ENCODE measurements around the gene CIP2A.

CIP2A gene

DNA sequence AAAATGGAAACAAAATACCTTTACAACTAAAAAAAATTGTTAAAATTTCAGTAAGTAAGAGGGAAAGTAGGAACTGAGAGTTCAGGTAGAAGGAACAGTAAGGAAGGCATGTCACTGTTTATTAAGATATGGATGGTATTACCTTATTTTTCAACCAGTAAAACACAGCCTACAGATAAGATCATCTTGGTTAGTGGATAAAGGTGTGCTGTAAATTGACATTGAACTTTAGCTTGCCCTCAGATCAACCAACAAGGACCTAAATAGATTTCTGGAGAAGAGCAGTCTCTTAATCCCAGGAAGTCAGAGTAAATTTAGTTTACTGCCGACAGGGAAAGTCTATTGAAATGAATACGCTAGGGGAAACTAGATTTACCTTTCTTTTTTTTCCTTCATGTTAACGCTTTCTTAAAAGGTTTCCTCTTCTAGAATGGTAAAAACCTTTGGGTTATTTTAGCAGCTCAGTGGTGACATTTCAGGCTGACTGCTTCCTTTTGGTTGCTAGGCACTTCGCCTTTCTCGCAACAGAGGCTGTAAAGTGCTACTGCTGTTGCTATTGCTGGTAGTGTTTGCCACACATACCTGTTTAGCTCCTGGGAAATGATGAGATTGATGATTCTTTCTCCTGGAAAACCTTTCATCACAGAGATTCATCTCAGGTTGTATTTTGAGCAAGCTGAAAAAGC, 13.2 kb upstream of the CIP2A start:
- no peaks in the 10 kb centered on the region for H3K36me3 ChIP-seq (ENCODE audit: control insufficient read depth in 1 of 2, insufficient read depth in 2 of 2, low read length in 2 of 2)
- no peak overlapping the region for H3K27ac ChIP-seq (ENCODE audit: low read length)
- H3K4me1 ChIP-seq (ENCODE audit: control insufficient read depth in 1 of 2, insufficient read depth in 2 of 2, low read length in 2 of 2): no peaks in the 10 kb centered on the region
- H3K4me3 ChIP-seq (ENCODE audit: low read depth in 1 of 2, low read length in 2 of 2): no peak overlapping the region
- H3K9me3 ChIP-seq (ENCODE audit: control insufficient read depth in 1 of 2, low read length in 2 of 2): no peaks in the 10 kb centered on the region
- no peaks in the 10 kb centered on the region for H3K27me3 ChIP-seq (ENCODE audit: low read depth, low read length)

DNA sequence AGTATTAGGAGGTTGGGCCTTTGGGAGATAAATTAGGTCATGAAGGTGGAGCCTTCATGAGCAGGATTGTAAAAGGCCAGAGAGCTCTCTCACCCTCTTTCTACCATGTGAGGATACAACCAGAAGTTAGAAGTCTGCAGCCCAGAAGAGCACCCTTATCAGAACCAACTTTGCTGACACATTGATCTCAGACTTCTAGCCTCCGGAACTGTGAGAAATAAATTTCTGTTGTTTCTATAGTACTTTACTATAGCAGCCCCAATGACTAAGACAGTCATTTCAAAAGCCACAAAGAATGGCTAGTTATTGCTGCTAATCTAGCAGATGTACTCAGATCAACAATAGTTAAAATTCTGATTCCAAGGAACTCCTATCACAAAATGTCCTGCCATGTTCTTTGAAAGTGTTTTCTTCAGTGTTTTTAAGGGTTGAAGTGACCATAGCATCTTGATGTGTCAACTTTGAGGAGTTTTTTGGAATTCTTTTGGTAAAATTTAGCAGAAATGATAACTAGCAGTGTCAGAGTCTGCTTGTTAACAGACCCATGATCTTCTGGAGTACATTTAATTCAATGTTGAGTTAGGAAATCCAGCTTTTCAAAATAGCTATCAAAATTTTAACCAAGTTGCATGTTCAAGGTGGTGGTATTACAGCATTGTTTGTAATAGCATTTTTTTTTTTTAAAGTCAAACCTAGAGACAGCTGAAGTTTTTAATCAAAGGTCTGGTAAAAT, 10.6 kb upstream of the CIP2A start:
- Histone ChIP-seq H3K4me1 (ENCODE audit: control insufficient read depth in 1 of 2, insufficient read depth in 2 of 2, low read length in 2 of 2) (no peaks in the 10 kb centered on the region), H3K36me3 (ENCODE audit: control insufficient read depth in 1 of 2, insufficient read depth in 2 of 2, low read length in 2 of 2) (no peaks in the 10 kb centered on the region), H3K4me3 (ENCODE audit: low read depth in 1 of 2, low read length in 2 of 2) (no peak overlapping the region), H3K9me3 (ENCODE audit: control insufficient read depth in 1 of 2, low read length in 2 of 2) (no peaks in the 10 kb centered on the region), H3K27ac (ENCODE audit: low read length) (no peak overlapping the region), H3K27me3 (ENCODE audit: low read depth, low read length) (no peaks in the 10 kb centered on the region)

DNA sequence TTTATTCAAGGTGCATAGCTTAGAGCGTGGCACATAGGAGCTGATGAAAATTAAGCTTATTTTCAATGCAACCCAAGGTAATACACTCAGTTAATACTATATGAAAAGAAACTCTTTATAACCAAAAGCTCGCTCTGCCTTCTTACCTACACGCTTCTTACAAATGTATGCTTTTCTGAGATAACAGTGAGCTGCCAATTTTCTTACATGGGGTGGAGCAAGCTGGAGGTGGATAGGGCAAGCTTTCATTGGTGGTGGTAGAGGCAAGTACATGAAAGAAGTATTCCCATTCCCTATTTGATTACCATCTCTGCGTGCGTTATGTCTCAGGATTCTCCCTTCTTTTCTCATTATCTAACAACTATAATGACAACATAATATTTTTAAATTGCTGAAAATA, 9.1 kb upstream of the CIP2A start:
- H3K36me3 ChIP-seq (ENCODE audit: control insufficient read depth in 1 of 2, insufficient read depth in 2 of 2, low read length in 2 of 2): no peaks in the 10 kb centered on the region
- H3K4me1 ChIP-seq (ENCODE audit: control insufficient read depth in 1 of 2, insufficient read depth in 2 of 2, low read length in 2 of 2): no peaks in the 10 kb centered on the region
- no peak overlapping the region for H3K4me3 ChIP-seq (ENCODE audit: low read depth in 1 of 2, low read length in 2 of 2)
- no peak overlapping the region for H3K27ac ChIP-seq (ENCODE audit: low read length)
- no peaks in the 10 kb centered on the region for H3K9me3 ChIP-seq (ENCODE audit: control insufficient read depth in 1 of 2, low read length in 2 of 2)
- no peaks in the 10 kb centered on the region for H3K27me3 ChIP-seq (ENCODE audit: low read depth, low read length)

DNA sequence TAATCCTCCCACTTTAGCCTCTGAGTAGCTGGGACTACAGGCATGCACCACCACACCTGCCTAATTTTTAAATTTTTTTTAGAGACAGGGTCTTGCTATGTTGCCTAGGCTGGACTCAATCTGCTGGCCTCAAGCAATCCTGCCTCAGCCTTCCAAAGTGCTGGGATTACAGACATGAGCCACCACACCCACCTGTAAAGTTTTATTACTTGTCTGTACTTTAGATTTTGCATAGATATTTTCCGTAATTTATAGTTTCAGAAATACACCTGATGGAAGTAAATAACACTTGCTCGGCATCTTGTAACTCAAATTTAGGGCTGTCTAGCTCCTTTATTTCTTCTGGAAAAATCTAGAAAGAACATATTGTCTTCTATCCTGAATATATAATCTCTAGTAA, 6.1 kb upstream of the CIP2A start:
- H3K27me3 ChIP-seq (ENCODE audit: low read depth, low read length): no peaks in the 10 kb centered on the region
- no peak overlapping the region for H3K27ac ChIP-seq (ENCODE audit: low read length)
- no peaks in the 10 kb centered on the region for H3K36me3 ChIP-seq (ENCODE audit: control insufficient read depth in 1 of 2, insufficient read depth in 2 of 2, low read length in 2 of 2)
- H3K4me1 ChIP-seq (ENCODE audit: control insufficient read depth in 1 of 2, insufficient read depth in 2 of 2, low read length in 2 of 2): peaks cover 0 to 11% of the 10 kb centered on the region in 2 donors
- no peaks in the 10 kb centered on the region for H3K9me3 ChIP-seq (ENCODE audit: control insufficient read depth in 1 of 2, low read length in 2 of 2)
- no peak overlapping the region for H3K4me3 ChIP-seq (ENCODE audit: low read depth in 1 of 2, low read length in 2 of 2)

DNA sequence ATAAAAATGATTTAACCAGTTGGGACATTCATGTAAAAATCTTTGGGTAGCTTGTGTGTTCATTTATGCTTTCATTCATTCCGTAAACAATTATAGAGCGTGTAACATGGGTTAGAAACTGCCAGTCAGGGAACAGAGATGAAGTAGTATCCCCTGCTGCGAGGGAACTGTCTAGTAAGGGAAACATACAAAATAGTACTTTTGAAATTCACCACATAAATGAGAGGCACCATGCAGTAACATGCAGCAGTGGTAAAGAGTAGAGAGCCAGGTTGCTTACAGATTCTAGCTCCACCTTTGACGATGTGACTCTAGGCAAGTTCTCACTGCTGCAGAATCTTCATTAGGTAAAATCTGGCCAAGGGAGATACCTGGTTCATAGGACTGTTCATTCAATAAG, 1.2 kb upstream of the CIP2A start:
- peaks cover 0 to 23% of the 10 kb centered on the region in 2 donors for H3K4me1 ChIP-seq (ENCODE audit: control insufficient read depth in 1 of 2, insufficient read depth in 2 of 2, low read length in 2 of 2)
- H3K27me3 ChIP-seq (ENCODE audit: low read depth, low read length): no peaks in the 10 kb centered on the region
- peak overlapping the region; percentile 95 to 99 for H3K4me3 ChIP-seq (ENCODE audit: low read depth in 1 of 2, low read length in 2 of 2)
- H3K9me3 ChIP-seq (ENCODE audit: control insufficient read depth in 1 of 2, low read length in 2 of 2): no peaks in the 10 kb centered on the region
- H3K27ac ChIP-seq (ENCODE audit: low read length): peak overlapping the region; percentile 97
- H3K36me3 ChIP-seq (ENCODE audit: control insufficient read depth in 1 of 2, insufficient read depth in 2 of 2, low read length in 2 of 2): peaks cover 0 to 6% of the 10 kb centered on the region in 2 donors

DNA sequence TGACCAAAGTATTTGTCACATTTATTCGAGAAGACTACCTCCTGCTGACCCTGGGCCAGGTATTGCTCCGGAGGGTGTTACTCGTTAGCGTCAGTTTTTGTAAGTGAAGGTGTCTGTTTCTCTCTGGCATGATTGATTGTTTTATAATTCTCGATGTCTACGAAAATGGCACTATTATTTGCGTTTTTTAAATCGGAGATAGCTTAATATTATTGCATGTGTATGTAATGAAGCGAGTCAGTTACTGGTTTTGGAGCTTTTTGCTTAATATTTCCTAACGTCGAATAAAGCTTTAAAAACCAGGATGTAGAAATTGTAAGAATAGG, 723 bp upstream of the CIP2A start:
- Histone ChIP-seq H3K4me1 (ENCODE audit: control insufficient read depth in 1 of 2, insufficient read depth in 2 of 2, low read length in 2 of 2) (peaks cover 0 to 23% of the 10 kb centered on the region in 2 donors), H3K27ac (ENCODE audit: low read length) (peak overlapping the region; percentile 97), H3K27me3 (ENCODE audit: low read depth, low read length) (no peaks in the 10 kb centered on the region), H3K9me3 (ENCODE audit: control insufficient read depth in 1 of 2, low read length in 2 of 2) (no peaks in the 10 kb centered on the region), H3K36me3 (ENCODE audit: control insufficient read depth in 1 of 2, insufficient read depth in 2 of 2, low read length in 2 of 2) (peaks cover 0 to 6% of the 10 kb centered on the region in 2 donors), H3K4me3 (ENCODE audit: low read depth in 1 of 2, low read length in 2 of 2) (peak overlapping the region; percentile 95 to 99)

DNA sequence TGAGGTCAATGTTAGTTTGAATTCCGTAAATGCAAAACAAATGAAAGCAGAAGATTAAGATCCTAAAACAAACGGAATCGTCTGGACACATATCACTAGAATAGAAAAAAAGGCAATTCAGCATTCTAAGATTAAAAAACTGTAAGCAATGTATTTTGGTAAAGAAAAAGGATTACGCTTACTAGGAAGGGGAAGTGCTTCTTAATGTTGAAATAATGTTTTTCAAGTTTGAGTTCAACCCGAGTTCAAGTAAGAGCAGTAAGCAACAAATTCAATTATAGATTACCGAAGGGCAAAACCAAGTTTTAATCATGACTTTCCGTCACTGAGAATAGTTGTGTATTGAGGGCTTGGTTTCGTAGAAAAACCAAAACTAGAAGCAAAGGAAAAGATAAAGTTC, 637 bp downstream of the CIP2A start:
- H3K27ac ChIP-seq (ENCODE audit: low read length): peak overlapping the region; percentile 97

DNA sequence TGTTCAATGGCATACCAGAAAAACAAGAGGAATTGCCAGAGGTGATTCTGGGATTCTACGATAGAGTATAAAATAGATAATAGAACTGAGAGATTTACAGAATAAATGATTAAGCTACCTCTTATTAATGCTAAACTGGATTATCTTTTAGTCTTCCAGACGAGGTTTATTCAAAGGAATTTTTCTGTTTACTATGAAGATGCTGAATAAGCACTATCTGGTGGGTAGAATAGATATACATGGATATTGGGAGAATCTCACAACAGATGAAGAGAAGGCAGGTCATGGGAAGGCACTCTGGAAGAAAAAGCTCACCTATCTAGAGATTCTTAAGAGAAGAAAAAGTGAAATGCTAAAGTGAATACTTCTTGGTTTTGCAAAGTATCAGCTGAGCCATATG, 11.2 kb downstream of the CIP2A start:
- Histone ChIP-seq H3K27ac (ENCODE audit: low read length) (no peak overlapping the region), H3K4me1 (ENCODE audit: control insufficient read depth in 1 of 2, insufficient read depth in 2 of 2, low read length in 2 of 2) (no peaks in the 10 kb centered on the region), H3K9me3 (ENCODE audit: control insufficient read depth in 1 of 2, low read length in 2 of 2) (no peaks in the 10 kb centered on the region), H3K27me3 (ENCODE audit: low read depth, low read length) (no peaks in the 10 kb centered on the region), H3K36me3 (ENCODE audit: control insufficient read depth in 1 of 2, insufficient read depth in 2 of 2, low read length in 2 of 2) (peaks cover 3 to 16% of the 10 kb centered on the region in 2 donors), H3K4me3 (ENCODE audit: low read depth in 1 of 2, low read length in 2 of 2) (no peak overlapping the region)

More for the DNA sequence above, 637 bp downstream of the CIP2A start:
- H3K4me3 ChIP-seq (ENCODE audit: low read depth in 1 of 2, low read length in 2 of 2): peak overlapping the region; percentile 95 to 99
- no peaks in the 10 kb centered on the region for H3K27me3 ChIP-seq (ENCODE audit: low read depth, low read length)
- H3K4me1 ChIP-seq (ENCODE audit: control insufficient read depth in 1 of 2, insufficient read depth in 2 of 2, low read length in 2 of 2): peaks cover 0 to 23% of the 10 kb centered on the region in 2 donors
- H3K9me3 ChIP-seq (ENCODE audit: control insufficient read depth in 1 of 2, low read length in 2 of 2): no peaks in the 10 kb centered on the region
- peaks cover 0 to 6% of the 10 kb centered on the region in 2 donors for H3K36me3 ChIP-seq (ENCODE audit: control insufficient read depth in 1 of 2, insufficient read depth in 2 of 2, low read length in 2 of 2)

DNA sequence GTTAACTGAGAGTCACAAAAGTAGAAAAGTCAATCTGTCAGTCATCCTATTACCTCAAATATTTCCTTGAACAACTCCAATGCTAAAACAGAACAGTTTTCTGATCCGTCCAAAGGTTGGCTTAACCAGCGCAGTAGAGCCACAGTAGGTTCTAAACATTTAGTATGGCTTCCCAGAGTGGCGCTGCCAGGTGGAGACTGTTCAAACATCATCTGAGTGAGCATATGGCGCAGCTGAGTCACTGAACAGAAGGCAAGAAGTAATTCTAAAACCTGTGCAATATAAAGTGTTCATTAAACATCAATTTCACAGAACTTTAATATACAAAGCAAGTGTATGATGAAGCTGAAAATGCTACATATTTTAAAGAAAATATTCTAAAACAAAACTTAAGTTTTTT, 19.9 kb downstream of the CIP2A start:
- Histone ChIP-seq H3K4me1 (ENCODE audit: control insufficient read depth in 1 of 2, insufficient read depth in 2 of 2, low read length in 2 of 2) (no peaks in the 10 kb centered on the region), H3K4me3 (ENCODE audit: low read depth in 1 of 2, low read length in 2 of 2) (no peak overlapping the region), H3K9me3 (ENCODE audit: control insufficient read depth in 1 of 2, low read length in 2 of 2) (no peaks in the 10 kb centered on the region), H3K27ac (ENCODE audit: low read length) (no peak overlapping the region), H3K27me3 (ENCODE audit: low read depth, low read length) (no peaks in the 10 kb centered on the region), H3K36me3 (ENCODE audit: control insufficient read depth in 1 of 2, insufficient read depth in 2 of 2, low read length in 2 of 2) (peaks cover 0 to 1% of the 10 kb centered on the region in 2 donors)

DNA sequence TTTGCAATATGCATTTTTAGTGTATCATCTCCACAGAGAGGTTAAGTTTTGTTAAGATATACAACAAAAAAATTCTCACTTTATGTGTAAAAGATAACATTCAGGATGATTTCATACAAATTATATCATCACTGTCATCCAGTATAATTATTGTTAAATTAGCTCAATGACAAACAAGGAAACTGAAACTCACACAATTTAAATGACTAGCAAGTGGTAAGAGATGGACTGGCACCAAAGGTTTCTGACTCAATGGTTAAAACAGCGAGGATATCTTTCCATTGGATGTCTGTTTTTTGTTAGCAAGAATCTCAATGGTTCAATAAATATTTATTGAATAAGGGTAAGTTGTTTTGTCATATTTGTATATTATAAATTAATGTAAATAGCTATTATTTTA, 22.6 kb downstream of the CIP2A start:
- Histone ChIP-seq H3K9me3 (ENCODE audit: control insufficient read depth in 1 of 2, low read length in 2 of 2) (no peaks in the 10 kb centered on the region), H3K4me1 (ENCODE audit: control insufficient read depth in 1 of 2, insufficient read depth in 2 of 2, low read length in 2 of 2) (no peaks in the 10 kb centered on the region), H3K36me3 (ENCODE audit: control insufficient read depth in 1 of 2, insufficient read depth in 2 of 2, low read length in 2 of 2) (no peaks in the 10 kb centered on the region), H3K27me3 (ENCODE audit: low read depth, low read length) (no peaks in the 10 kb centered on the region), H3K27ac (ENCODE audit: low read length) (no peak overlapping the region), H3K4me3 (ENCODE audit: low read depth in 1 of 2, low read length in 2 of 2) (no peak overlapping the region)

DNA sequence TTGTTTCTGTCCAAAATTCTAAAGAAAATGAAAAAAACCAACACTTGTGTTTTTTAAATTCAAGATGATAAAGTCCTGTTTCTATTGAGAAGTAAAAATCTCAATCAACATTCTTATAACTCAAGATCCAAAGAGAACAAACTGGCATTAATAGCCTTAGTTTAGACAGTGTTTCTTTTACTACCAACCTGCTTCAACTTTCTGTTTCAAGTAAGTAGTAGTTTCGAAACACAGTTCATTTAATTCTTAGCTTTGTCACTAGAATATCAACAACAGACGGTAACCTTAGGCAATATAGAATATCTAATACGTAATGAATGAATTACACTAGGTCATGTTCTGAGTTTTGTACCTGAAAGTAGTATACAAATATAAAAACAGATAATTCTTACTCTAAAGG, 23.7 kb downstream of the CIP2A start:
- Histone ChIP-seq H3K4me3 (ENCODE audit: low read depth in 1 of 2, low read length in 2 of 2) (no peak overlapping the region), H3K36me3 (ENCODE audit: control insufficient read depth in 1 of 2, insufficient read depth in 2 of 2, low read length in 2 of 2) (no peaks in the 10 kb centered on the region), H3K9me3 (ENCODE audit: control insufficient read depth in 1 of 2, low read length in 2 of 2) (no peaks in the 10 kb centered on the region), H3K27me3 (ENCODE audit: low read depth, low read length) (no peaks in the 10 kb centered on the region), H3K27ac (ENCODE audit: low read length) (no peak overlapping the region), H3K4me1 (ENCODE audit: control insufficient read depth in 1 of 2, insufficient read depth in 2 of 2, low read length in 2 of 2) (no peaks in the 10 kb centered on the region)

DNA sequence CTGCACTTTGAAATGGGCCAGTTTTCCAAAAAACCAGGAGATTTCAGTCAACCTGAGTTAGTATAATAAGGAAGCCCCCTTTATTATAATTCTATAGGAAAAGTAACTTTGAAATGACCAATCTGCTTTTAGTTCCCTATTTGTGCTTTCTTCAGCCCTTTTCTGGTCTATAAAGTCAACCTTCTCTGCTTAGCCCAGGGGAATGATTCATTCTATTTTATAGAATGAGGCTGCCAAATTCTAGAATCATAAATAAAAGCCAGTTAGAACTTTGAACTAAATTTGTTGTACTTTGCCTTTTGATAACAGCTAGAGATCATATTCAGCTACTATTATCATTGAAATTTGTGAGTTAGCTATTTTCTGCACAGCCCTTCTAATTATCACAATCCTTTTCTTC, 24.7 kb downstream of the CIP2A start:
- Histone ChIP-seq H3K9me3 (ENCODE audit: control insufficient read depth in 1 of 2, low read length in 2 of 2) (no peaks in the 10 kb centered on the region), H3K27me3 (ENCODE audit: low read depth, low read length) (no peaks in the 10 kb centered on the region), H3K4me3 (ENCODE audit: low read depth in 1 of 2, low read length in 2 of 2) (no peak overlapping the region), H3K36me3 (ENCODE audit: control insufficient read depth in 1 of 2, insufficient read depth in 2 of 2, low read length in 2 of 2) (peaks cover 0 to under 1% of the 10 kb centered on the region in 2 donors), H3K27ac (ENCODE audit: low read length) (no peak overlapping the region), H3K4me1 (ENCODE audit: control insufficient read depth in 1 of 2, insufficient read depth in 2 of 2, low read length in 2 of 2) (no peaks in the 10 kb centered on the region)

All from muscle layer of duodenum (tissue), 2 donors.